GM21447 (cell line): ENCODE results near the gene OXSR1.
"Not testable (repeated sequence)": the region's sequence is repeated elsewhere in the genome, so short reads cannot be mapped to it uniquely, and the experiment has no call there.

Experiments
- ATAC-seq: cut with Tn5 transposase; IDR thresholded peaks from one replicate; pipeline ENCODE4 v1.9.1; 2021; ENCODE audit not compliant: unreplicated experiment

The OXSR1 gene

DNA sequence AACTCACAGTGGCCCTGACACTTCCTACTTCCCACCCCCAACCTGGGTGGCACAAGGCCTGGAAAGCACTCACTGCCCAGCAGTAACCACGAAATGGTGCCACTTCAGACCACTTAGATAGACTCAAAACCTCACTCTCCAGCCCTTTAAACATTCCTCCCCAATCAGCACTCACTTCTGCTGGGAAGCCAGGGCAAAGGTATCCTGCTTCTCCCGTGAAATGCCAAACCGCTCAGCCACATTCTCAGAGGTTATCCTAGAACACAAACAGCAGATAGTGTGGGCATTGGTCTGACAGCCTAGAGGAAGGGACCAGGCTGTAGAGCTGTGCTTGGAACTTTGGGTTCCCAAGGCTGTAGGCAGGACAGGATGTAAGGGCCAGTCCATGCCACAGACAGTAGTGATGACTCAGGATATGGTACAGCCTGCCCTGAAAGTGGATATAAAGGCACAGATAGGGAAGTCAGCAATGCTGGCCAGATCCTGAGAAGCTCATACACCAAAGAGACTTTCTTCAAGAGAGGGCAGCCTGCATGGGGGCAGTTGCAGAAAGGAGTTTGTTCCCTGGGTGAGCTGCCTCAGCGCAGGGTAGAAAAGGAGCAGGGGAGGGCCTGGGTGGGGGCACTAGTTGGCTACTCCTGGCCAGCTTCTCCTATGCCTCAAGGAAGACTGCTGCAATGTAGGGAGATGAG is 37.6 kb upstream of the OXSR1 start:
- no peak for ATAC-seq

DNA sequence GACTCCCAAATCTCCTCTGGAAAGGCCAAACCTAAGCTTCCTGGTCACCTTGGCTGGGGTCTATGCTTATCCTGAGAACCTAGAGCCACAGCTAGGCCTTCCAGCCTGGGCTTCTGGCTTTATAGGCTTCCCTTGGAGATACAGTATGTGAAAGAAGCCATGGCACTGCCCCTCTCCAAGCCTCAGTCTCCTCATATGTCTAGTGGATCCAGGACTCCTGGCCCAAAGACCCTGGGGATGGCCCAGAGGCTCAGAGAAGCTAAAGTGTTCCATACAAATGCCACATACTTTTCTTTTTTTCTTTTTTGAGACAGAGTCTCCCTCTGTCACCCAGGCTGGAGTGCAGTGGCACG is 37.1 kb upstream of the OXSR1 start:
- ATAC-seq: no peak

DNA sequence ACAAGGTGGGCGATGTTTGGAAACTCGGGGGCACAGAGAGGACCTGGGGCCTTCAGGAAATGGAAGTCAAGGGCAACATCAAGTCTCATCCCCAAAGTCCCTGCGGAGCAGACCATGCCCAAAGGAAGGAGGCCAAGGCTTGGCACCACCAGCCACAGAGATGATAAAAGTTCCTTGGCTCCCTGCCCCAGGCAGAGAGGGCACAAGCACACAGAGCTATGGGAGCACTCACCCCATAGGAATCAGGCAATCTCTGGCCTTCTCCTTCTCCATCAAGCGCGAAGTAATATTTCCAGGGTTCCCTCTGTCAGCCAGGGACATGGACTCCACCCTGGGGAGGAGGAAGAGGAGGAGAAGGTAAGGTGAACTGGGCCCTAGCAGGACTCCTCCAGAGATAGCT is 36.3 kb upstream of the OXSR1 start:
- ATAC-seq: no peak

DNA sequence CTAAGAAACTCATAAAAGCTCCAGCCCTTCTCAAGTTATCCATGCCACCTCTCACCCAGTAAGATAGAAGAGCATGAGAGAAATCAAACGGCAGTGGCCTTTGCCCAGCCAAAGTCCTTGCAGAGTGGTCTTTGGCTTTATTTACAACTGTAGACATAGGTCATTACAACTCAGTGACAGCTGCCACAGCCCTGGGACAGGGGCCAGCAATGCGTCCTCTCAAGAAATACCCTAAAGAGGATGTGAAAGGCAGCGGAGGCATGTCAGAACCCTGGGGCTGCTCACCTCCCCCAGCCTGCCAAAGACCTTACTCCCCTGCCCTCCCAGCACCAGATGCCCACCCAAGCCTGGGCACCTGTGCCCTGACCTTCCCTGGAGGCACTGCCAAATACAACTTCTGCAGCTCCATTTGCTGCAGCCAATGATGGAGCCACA is 34.7 kb upstream of the OXSR1 start:
- ATAC-seq: no peak

DNA sequence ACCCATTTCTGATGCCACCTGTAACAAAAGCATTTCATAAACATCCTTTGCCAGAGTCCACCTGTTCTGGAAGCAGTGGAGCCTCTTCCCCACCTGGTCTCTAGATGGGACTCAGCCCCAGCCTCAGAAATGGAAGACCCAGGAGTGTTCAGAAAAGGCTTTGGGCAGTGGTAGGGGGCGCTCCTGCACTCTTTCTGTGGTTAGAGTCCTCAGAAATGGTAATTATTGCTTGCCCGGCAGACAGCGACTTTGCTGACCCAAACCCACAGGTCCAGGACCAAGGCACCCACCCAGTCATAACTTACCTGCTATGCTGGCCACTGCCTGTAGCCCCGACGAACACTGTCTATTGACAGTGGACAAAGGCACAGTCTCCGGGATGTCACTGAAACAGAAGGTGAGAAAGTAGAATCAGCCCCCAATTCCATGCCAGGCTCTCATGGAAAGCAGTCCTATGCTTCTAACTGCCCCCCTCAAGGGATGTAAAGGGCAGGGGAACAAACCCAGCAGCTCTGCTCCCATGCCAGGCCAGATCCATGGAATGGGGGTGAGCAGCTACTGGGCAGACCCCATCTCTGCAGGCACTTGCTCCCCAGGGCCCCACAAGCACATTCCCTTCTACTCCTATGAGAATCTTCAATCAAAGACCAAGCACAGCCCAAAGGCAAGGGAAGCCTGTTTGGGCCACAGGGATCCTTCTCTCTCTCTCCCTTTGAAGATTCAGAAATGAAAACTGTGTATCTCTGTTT is 33.5 kb upstream of the OXSR1 start:
- ATAC-seq: no peak

DNA sequence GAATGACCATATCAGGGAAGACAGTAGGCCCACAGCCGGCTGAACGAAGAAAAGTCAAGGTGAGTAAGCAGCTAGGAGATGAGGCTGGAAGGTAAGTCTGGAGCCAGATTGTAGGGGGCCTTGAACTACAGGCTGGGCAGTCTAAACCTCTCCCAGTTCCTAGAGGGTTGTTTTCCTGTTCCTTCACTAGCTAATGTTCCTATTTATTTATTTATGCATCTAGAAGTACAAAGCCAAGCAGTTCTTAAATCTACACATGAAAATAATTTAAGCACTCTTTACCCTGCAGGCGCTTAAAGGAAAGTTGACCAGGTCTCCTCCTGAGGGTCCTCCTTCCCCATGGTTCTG is 32.2 kb upstream of the OXSR1 start:
- ATAC-seq: no peak

DNA sequence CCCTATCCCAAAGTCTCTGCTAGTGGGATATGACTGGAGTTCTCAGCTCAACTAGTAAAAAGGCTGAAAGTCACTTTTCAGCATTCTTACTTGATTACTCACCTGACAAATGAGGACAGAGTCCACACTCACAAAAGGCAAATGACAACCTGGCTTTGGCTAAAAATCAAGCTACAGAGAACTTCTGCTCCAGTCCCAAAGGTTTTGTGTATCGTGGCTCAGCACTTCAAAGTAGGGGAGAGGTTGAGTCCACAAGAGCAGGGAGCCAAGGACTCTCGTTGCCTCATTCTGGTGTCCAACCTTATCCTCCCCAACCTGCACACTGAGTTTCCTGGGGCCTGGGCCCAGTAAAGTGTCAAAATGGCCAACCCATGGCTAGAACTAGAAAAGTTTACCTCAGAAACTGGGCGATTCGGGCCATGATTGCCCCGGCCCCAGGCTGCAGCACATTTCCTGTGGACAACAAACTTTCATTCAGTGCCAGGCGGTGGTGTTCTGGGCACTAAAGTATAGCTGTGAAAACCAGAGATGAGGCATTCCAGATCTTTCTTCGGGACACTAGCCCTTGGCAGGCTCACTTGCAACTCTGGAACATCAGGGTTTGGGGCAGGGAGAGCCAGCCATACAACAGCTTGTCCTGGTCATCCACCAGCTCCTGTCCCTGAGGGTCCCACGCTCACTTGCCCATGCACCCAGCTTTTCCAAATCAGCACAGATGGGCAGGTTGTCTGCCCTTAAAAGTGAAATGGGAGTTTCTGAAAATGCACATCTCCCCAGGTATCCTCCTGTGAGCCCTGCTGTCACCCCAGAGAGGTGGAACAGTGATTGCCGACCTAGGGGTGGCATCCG is 31.6 kb upstream of the OXSR1 start:
- no peak for ATAC-seq

DNA sequence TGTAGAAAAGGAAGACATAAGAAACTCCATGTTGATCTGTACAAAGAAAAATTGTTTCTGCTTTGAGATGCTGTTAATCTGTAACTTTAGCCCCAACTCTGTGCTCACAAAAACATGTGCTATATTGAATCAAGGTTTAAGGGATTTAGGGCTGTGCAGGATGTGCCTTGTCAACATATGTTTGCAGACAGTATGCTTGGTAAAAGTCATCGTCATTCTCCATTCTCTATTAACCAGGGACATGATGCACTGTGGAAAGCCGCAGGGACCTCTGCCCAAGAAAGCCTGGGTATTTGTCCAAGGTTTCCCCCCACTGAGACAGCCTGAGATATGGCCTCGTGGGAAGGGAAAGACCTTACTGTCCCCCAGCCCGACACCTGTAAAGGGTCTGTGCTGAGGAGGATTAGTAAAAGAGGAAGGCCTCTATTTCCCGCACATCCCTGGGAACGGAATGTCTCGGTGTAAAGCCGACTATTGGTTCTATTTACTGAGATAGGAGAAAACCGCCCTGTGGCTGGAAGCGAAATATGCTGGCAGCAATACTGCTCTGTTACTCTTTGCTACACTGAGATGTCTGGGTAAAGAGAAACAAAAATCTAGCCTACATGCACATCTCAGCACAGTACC is 30.7 kb upstream of the OXSR1 start:
- not testable (repeated sequence) for ATAC-seq

DNA sequence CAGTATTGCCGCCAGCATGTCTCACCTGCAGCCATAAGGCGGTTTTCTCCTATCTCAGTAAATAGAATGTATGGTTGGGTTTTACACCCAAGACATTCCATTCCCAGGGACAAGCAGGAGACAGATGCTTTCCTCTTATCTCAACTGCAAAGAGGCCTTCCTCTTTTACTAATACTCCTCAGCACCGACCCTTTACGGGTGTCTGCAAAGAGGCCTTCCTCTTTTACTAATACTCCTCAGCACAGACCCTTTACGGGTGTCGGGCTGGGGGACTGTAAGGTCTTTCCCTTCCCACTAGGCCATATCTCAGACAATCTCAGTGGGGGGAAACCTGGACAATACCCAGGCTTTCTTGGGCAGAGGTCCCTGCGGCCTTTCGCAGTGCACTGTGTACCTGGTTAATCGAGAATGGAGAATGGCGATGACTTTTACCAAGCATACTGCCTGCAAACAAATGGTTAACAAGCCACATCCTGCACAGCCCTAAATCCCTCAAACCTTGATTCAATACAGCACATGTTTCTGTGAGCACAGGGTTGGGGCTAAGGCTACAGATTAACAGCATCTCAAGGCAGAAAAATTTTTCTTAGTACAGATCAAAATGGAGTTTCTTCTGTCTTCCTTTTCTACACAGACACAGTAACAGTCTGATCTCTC is 29.6 kb upstream of the OXSR1 start:
- ATAC-seq: not testable (repeated sequence)

DNA sequence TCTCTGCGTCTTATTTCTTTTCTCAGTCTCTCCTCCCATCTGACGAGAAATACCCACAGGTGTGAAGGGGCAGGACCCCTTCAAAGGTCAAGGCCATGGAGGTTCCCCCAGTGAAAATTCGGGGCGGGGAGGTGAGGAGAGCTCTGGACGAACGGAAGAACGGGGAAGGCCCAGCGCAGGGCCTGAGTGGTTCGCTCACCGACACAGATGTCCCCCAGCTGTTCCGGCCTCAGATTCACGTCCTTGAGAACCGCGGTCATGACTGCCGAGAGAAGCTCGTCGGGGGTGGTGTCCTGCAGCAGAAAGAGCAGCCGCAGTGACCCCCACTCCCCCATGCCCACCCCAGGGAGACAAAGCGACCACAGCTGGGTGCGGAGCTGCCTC is 29.0 kb upstream of the OXSR1 start:
- ATAC-seq: peak; percentile 12

DNA sequence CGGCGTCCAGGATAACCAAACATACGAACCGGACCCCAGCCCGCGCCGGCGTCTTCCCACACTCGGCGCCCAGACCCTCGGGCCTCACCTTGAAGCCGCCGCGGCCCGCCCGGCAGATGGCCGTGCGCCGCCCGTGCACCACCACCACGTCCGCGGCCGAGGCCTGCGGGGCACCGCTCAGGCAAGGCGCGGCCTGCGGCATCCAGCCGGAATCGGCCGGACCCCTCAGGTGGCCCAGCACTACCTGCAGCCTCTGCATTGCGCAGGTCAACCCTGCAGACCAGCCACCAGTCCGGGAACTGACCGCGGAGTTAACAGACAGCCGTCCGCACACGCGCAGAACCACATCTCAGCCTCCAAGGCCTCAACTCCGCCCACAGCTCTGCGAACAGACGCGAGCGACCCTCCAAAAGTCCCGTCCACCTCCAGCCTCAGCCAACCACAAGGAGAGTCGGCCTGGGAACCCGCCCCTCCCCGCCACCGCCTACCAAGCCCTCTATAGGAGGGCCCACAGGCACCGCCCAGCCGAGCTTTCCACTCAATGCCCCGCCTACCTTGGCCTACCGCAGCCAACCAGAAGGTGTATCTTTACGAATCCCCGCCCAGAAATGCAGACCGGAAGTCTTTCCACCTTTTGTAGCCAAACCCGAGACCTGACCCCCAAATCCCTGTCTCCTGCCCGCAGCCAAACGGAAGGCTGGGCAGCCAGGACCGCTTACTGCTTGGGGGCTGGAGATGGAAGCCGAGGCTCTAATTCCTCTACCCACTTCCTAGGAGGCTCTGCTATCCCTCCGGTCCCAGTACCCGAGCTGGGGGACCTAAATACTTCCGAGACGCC is 28.3 kb upstream of the OXSR1 start, which contains the start of gene ACAA1:
ACAA1 (minus strand) TSS at position 351 of the 838 bp plus-strand sequence; CDS start at position 259, 92 bp downstream.
- peak; percentile 86 for ATAC-seq

DNA sequence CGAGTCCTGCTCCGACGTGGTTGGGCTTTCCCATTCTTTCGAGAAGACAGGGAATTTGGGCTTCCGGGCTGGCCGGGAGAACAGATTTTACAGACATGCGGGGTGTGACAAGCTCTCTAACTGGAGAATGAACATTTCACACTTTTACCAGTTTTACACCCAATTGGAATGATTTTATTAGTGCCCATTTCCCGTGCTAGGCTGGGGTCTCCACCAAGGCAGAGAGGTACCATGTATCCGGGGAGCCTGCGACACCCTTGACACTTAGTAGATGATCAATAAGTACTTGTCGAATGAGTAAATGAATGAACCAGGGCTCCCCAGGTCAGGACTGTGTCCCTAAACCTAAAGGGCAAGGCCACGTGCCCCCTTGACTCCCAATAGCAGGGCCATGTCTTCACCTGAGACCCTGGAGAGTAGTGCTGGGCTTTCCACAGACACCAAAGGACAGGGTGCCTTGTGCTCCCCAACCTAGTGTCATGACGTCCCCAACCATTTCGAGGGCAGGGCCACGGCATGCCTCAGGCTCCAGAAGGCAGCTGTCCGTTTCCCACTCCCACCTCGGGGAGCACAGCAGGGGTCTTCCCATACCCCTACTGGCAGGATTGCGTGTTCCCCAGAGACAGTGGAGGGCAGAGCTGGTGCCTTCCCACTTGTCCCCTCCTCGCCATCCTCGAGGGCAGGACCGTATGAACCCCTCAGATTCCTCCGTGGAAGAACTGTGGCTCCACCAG is 27.6 kb upstream of the OXSR1 start:
- ATAC-seq: no peak

DNA sequence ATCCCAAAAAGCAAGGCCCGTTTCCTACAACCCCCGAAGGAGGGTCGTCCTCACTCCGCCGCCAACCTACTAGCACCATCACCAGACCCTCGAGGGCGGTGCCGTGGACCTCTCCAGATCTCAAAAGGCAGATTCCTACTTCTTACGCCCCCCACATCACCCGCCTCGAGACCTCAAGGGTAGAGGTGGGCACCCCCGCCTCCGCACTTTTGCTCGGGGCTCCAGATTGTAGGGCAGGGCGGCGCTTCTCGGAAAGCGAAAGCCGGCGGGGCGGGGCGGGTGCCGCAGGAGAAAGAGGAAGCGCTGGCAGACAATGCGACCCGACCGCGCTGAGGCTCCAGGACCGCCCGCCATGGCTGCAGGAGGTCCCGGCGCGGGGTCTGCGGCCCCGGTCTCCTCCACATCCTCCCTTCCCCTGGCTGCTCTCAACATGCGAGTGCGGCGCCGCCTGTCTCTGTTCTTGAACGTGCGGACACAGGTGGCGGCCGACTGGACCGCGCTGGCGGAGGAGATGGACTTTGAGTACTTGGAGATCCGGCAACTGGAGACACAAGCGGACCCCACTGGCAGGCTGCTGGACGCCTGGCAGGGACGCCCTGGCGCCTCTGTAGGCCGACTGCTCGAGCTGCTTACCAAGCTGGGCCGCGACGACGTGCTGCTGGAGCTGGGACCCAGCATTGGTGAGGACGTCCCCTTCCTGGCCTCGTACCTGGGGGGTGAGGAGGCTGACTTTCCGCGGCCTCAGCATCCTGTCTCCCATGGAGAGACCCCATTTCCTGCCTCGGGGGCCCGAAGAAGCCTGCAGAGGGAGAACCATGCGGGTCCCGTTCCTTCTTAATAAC is 26.8 kb upstream of the OXSR1 start, which contains the start of gene MYD88:
MYD88 (plus strand) TSS at position 313 of the 842 bp plus-strand sequence; CDS start at position 353, 40 bp downstream.
- ATAC-seq: peak; percentile 38

DNA sequence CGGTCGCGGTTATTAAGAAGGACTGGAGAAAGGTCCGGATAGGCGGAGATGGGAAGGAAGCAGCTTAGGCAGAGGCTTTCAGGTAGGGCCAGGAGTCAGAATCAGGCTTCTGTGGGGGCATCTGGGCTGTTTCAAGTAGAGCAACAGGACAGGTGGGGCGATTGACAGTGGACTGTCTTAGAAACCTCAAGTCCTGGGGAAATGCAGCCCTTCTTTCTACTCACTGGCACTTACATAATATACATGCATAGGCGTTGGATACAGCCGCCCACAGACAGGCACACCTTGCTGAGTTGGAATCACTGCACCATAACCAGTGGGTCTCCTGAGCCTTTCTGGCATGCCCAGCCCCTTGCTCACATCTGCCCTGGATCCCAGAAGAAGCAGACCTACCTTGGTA is 26.1 kb upstream of the OXSR1 start:
- no peak for ATAC-seq

DNA sequence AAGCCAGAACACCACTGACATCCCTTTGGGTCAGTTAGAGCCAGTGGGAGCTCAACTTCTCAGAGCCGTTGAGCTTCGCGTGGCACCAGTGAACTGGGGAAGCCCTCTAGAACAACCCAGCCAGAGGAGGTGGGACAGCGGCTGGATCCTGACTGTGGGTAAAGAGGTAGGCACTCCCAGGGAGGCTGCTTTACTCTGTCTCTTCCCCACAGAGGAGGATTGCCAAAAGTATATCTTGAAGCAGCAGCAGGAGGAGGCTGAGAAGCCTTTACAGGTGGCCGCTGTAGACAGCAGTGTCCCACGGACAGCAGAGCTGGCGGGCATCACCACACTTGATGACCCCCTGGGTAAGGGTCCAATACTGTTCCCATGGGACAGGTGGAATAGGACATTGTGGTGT is 25.7 kb upstream of the OXSR1 start:
- ATAC-seq: no peak

DNA sequence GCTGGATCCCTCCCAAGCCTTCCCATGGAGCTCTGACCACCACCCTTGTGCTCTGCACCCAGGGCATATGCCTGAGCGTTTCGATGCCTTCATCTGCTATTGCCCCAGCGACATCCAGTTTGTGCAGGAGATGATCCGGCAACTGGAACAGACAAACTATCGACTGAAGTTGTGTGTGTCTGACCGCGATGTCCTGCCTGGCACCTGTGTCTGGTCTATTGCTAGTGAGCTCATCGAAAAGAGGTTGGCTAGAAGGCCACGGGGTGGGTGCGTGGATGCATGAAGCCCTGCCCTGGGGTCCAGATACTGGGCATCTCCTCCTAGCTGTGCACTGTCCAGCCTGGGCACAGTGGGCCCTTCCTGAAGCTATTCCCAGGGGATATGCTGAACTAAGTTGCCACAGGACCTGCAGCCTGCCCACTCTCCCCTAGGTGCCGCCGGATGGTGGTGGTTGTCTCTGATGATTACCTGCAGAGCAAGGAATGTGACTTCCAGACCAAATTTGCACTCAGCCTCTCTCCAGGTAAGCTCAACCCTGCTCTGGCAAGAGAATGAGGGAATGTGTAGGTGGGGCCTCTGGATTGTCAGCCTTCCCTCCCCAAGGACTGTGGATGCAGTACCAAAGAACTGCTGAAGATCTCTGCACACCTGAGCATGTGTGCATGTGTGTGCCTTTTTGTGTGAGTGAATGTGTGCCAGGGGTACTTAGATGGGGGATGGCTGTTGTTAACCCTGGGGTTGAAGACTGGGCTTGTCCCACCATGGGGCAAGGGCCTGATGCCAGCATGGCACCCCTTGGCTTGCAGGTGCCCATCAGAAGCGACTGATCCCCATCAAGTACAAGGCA is 24.8 kb upstream of the OXSR1 start:
- ATAC-seq: no peak
